PFSK-1 (cell line): Measurements from ENCODE around the gene TGIF2.

ENCODE experiments used
- FOXP2 ChIP-seq: optimal IDR thresholded peaks from 2 replicates; pipeline ENCODE3; 2011; ENCODE audit warnings: borderline replicate concordance, control low read depth, inconsistent platforms; ENCODE audit not compliant: insufficient read depth; ENCODE audit errors: extremely low read length, extremely low read depth
- POLR2AphosphoS5 ChIP-seq: IDR thresholded peaks from 2 replicates; pipeline ENCODE4 v1.6.1; 2012; ENCODE audit warnings: low read depth, mild to moderate bottlenecking, control low read depth, low read length, moderate library complexity
- REST ChIP-seq, 2 experiments: IDR thresholded peaks; 2 replicates each; pipeline versions ENCODE4 v1.6.1 to v1.8.0; 2011 to 2012; ENCODE audit warnings: low read depth in 2 of 2, low read length in 2 of 2, control low read depth in 1 of 2, inconsistent platforms in 1 of 2, mild to moderate bottlenecking in 1 of 2, moderate library complexity in 1 of 2; ENCODE audit not compliant: insufficient read depth in 1 of 2
- SIN3A ChIP-seq: IDR thresholded peaks from 2 replicates; pipeline ENCODE4 v1.6.1; 2012; ENCODE audit warnings: mild to moderate bottlenecking, low read length, moderate library complexity, borderline replicate concordance; ENCODE audit not compliant: insufficient read depth
- TAF1 ChIP-seq: IDR thresholded peaks from 2 replicates; pipeline ENCODE4 v1.6.1; 2012; ENCODE audit warnings: low read length, control low read depth, borderline replicate concordance; ENCODE audit not compliant: insufficient read depth

The TGIF2 gene

GRCh38 chr20:36611625-36612024, 38.2 kb downstream of the TGIF2 start:
- no peak for TF ChIP-seq REST (IDR thresholded peaks at IDR 0.05; ENCODE audit: insufficient read depth in 1 of 2, low read depth in 2 of 2, low read length in 2 of 2)
- TF ChIP-seq POLR2AphosphoS5 = no peak
- no peak for TF ChIP-seq TAF1
- no peak for TF ChIP-seq SIN3A
- TF ChIP-seq FOXP2 = no peak

- TF ChIP-seq REST (IDR thresholded peaks at IDR 0.05; ENCODE audit: insufficient read depth in 1 of 2, low read depth in 2 of 2, low read length in 2 of 2) = no peak
- no peak for TF ChIP-seq TAF1
- TF ChIP-seq FOXP2 = no peak
- TF ChIP-seq POLR2AphosphoS5 = no peak
Measured at GRCh38 chr20:36613974-36614373, 40.6 kb downstream of the TGIF2 start.

- TF ChIP-seq TAF1 (no peak), POLR2AphosphoS5 (no peak), REST (IDR thresholded peaks at IDR 0.05; ENCODE audit: insufficient read depth in 1 of 2, low read depth in 2 of 2, low read length in 2 of 2) (no peak), FOXP2 (no peak)
Measured at GRCh38 chr20:36614781-36615557, 41.6 kb downstream of the TGIF2 start.

- no peak for TF ChIP-seq POLR2AphosphoS5
- TF ChIP-seq REST (IDR thresholded peaks at IDR 0.05; ENCODE audit: insufficient read depth in 1 of 2, low read depth in 2 of 2, low read length in 2 of 2) = no peak
- TF ChIP-seq TAF1 = no peak
- no peak for TF ChIP-seq FOXP2
- TF ChIP-seq SIN3A = no peak
Measured at GRCh38 chr20:36620917-36621316, 47.5 kb downstream of the TGIF2 start.
